HG03139 (cell line): ENCODE measurements around the gene ESRRB.
"Not testable (repeated sequence)": the region's sequence is repeated elsewhere in the genome, so short reads cannot be mapped to it uniquely, and the experiment has no call there.

Experiments used
- ATAC-seq: cut with Tn5 transposase; IDR thresholded peaks from one replicate; pipeline ENCODE4 v1.9.1; 2021; ENCODE audit not compliant: unreplicated experiment

ESRRB gene

GRCh38 chr14:76536636-76537035 lies 160.7 kb downstream of the ESRRB start:
- not testable (repeated sequence) for ATAC-seq

DNA sequence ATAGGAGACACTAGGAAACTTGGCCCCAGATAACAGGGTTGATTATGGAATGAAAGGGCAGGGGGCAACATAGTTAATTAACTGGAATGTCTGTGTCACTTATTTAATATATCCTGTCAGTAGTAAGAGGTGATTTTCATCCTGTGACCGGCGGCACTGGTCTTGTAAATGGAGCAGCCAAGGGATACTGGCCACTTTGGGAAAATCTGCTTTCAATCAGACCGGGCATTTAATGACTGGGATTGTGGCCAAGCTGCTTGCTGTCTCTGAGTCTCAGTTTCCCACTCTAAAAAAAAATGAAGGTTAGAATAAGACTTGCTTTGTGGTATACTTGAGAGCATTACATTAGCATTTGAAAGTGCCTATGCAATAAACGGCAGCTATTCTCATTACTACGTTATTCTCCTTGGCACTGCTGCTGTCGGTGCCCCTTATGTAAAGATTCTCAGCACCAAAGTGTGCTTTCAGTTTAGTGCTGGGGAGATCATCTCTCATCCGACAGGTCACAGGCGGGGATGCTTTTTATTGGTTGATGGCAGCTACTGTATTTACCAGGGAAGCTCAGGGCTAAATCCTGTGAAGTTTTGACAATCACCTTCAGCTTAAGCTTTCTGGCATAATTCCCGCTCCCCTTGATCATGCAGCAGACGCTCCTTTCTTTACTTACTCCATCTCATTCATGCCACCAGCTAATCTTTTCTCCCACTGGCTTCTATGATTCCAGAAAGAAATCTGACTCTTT lies 162.1 kb downstream of the ESRRB start:
- ATAC-seq = no peak

- ATAC-seq = no peak
Measured at GRCh38 chr14:76538648-76539008, 162.7 kb downstream of the ESRRB start.

- no peak for ATAC-seq
Measured at GRCh38 chr14:76539130-76539529, 163.2 kb downstream of the ESRRB start.

GRCh38 chr14:76541594-76542219 lies 165.8 kb downstream of the ESRRB start:
- no peak for ATAC-seq

DNA sequence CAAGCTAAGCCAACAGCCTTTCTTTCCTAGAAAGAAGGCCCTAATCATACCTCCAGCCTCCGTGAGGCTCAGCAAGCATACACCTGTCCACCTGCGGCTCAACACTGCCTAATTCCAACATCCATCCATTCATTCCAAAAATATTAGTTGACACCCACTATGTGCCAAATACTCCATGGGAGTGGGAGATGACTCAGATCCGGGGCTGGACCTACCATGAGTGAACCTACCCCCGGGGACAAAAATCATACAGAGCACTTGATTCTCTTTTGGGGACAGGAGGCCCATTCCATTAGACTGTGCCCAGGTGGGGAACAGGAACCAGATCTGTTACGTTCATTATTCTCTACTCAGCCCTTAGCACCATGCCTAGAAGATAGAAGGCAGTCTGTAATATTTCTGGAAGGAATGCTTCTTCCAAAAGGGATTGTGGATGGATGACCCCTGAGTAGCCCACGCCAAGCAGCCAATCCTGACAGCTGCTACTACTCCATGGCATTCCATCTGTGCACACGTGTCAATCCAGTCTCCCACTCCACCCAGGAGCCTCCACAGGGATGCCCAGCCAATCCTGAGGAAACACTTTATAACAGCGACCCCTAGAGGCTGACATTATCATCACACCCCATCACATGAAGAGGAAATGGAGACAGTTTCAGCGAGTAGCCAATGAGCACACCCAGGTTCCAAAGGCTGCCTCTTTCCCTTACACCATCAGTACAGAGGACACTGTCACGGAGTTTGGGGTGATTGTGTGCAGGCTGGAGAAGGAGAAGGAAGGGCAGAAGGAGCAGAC lies 170.7 kb downstream of the ESRRB start:
- no peak for ATAC-seq

- ATAC-seq = no peak
Measured at GRCh38 chr14:76547831-76548230, 171.9 kb downstream of the ESRRB start.

DNA sequence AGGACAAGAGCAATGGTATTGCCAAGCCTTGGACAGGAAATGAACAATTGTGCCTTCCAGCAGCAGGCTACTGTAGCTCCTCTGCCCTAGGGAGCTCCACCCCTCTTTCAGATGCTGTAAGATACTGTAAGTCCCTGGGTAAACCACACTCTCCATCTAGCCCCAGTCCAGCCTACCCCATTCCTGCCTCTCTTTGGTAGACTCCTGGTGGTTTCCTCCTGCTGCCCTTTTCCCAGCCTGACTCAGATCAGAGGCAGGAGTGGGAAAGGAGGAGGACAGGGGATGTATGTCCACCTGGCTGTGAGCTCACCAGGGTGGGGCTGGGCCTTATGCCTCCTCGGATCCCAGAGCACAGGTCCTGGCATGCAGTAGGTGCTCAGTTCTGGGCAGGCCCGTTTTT lies 174.6 kb downstream of the ESRRB start:
- ATAC-seq = no peak

DNA sequence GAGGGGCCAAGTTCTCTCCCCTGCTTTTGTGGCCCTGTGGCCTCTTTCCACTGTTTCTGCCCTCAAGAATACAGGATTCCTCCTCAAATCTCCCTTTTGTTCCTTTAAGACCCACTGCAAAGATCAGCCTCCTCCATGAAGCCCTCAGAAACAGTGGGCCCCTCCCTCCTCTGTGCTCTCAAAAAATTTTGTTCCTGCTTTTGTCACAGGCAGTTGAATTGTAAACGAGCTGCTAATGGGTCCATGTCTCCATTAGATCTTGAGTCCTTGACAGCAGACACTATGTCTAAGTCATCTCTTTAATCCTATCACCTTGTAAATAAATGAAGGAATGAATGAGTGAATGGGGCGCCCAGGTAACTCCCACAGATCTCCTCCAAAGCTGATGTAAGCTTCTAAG lies 175.2 kb downstream of the ESRRB start:
- no peak for ATAC-seq
